ENCODE measurements around the gene NPR1. TPM values are rescaled to one million over a fixed set of nuclear protein-coding genes. Genes with fewer than 3 reads are reported as not detected.
A peak's percentile ranks its signal among the peaks of the same experiment; 100 is the strongest.
"Not testable (repeated sequence)": the region's sequence is repeated elsewhere in the genome, so short reads cannot be mapped to it uniquely, and the experiment has no call there.

The NPR1 gene
- total RNA-seq, 1 donor from 2014 or later: 45.9 TPM

DNA sequence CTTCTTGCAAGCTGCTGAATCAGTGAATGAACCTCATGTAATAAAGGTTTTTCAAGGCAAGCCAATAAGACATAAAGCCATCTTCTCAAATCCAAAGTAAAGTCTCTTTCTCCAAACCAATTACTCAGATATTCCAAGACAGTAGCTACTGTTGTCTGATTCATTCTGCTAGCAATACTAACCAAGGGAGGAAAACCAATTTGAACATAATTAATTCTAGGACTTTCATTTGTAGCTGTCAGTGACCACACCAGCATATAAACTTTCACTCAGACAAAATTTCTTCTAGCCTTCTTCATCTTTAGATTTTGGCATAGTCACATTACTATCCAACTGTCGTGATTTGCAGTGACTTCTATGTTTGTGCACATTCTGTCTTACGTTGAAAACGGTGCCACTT lies 38.8 kb downstream of the NPR1 start:
- Histone ChIP-seq H3K36me3 (no peaks in the 10 kb centered on the region), H3K4me3 (no peak overlapping the region), H3K4me1 (no peaks in the 10 kb centered on the region), H3K27ac (no peak overlapping the region), H3K27me3 (no peaks in the 10 kb centered on the region), H3K9me3 (no peaks in the 10 kb centered on the region)
- TF ChIP-seq POLR2AphosphoS5 (IDR thresholded peaks at IDR 0.05; ENCODE audit: insufficient read depth in 1 of 2, low read depth in 1 of 2): no peak
- TF ChIP-seq, protein P1, sequence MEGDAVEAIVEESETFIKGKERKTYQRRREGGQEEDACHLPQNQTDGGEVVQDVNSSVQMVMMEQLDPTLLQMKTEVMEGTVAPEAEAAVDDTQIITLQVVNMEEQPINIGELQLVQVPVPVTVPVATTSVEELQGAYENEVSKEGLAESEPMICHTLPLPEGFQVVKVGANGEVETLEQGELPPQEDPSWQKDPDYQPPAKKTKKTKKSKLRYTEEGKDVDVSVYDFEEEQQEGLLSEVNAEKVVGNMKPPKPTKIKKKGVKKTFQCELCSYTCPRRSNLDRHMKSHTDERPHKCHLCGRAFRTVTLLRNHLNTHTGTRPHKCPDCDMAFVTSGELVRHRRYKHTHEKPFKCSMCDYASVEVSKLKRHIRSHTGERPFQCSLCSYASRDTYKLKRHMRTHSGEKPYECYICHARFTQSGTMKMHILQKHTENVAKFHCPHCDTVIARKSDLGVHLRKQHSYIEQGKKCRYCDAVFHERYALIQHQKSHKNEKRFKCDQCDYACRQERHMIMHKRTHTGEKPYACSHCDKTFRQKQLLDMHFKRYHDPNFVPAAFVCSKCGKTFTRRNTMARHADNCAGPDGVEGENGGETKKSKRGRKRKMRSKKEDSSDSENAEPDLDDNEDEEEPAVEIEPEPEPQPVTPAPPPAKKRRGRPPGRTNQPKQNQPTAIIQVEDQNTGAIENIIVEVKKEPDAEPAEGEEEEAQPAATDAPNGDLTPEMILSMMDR (IDR thresholded peaks at IDR 0.05): no peak
- TF ChIP-seq POLR2A (IDR thresholded peaks at IDR 0.05): no peak
- no peak for DNase-seq (ENCODE audit: extremely low spot score in 2 of 2)
- intact Hi-C loops (cut with DNase I): no loop called here

DNA sequence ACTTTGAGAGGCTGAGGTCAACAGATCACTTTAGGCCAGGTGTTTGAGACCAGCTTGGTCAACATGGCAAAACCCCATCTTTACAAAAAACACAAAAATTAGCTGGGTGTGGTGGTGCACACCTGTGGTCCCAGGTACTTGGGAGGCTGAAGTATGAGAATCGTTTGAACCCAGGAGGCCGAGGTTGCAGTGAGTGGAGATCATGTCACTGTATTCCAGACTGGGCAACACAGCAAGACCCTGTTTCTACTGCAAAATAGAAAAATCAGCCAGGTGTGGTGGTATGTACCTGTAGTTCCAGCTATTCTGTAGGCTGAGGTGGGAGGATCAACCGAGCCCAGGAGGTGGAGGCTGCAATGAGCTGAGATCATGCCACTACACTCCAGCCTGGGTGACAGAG lies 45.2 kb downstream of the NPR1 start:
- H3K4me1 ChIP-seq: peaks cover 6% of the 10 kb centered on the region
- no peak for TF ChIP-seq POLR2A (IDR thresholded peaks at IDR 0.05)
- no peak for TF ChIP-seq POLR2AphosphoS5 (IDR thresholded peaks at IDR 0.05; ENCODE audit: insufficient read depth in 1 of 2, low read depth in 1 of 2)
- TF ChIP-seq, protein P1 (IDR thresholded peaks at IDR 0.05): no peak
- H3K9me3 ChIP-seq: no peaks in the 10 kb centered on the region
- no peak for DNase-seq (ENCODE audit: extremely low spot score in 2 of 2)
- no peaks in the 10 kb centered on the region for H3K27me3 ChIP-seq
- H3K27ac ChIP-seq: no peak overlapping the region
- intact Hi-C loops (cut with DNase I): no loop called here
- H3K36me3 ChIP-seq: no peaks in the 10 kb centered on the region
- no peak overlapping the region for H3K4me3 ChIP-seq

DNA sequence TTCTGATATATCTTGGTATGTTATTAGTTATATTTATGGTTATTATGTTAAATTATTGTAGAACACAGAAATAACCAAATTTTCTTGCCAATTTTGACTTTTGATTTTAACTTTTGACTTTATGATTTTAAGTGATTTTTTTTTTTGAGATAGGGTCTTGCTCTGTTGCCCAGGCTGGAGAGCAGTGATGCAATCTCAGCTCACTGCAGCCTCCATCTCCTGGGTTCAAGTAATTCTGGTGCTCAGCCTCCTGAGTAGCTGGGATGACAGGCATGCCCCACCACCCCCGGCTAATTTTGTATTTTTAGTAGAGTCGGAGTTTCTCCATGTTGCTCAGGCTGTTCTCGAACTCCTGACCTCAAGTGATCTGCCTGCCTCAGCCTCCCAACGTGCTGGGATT lies 46.1 kb downstream of the NPR1 start:
- H3K27ac ChIP-seq; H3K9me3 ChIP-seq; H3K27me3 ChIP-seq; H3K4me3 ChIP-seq; intact Hi-C loops (cut with DNase I); H3K36me3 ChIP-seq; DNase-seq (ENCODE audit: extremely low spot score in 2 of 2): not testable (repeated sequence)
- H3K4me1 ChIP-seq: peaks cover 15% of the 10 kb centered on the region

DNA sequence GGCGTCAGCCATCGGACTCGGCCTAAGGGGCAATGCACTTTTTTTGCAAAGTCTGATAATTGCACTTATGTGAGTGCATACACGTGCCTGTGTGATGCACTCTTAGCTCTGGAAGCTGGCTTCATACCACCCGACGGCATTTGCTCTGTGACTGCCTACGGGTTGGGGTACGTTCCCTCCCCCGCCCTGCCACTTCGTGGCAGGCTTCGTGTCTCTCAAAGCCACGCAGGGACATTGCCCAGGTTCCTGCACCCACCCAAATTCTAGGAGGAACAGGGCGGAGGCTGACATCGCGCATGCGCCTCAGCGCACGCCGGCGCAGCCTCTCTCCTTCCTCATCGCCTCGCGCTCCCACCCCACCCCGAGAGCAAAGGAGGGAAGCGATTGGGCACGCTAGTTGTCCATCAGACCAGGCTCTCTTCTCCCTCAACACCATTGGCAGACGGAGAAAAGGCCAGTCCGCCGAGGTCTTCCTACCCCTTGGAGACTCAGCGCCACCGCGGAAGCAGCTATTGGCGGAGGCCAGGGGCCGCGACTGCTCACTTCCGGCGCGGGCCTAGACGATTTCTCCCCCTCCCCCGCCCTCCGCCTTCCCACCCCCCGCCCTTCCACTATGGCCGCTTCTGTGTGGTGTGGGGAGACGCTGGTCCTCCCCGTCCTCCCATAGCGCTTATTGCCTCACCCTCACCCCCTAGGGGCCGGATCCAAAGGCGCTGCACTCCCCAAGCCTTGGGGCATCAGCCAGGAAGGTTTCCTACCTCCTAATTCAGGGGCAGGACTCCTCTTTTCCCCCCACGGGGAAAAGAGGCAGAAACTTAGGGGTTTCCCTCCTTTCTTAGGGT lies 49.2 kb downstream of the NPR1 start, which contains the start of gene INTS3:
Gene INTS3 (plus strand): TSS at position 588 of the 842 bp plus-strand sequence. CDS start 585 bp downstream, outside the sequence.
- peak; percentile 99 to 100 for DNase-seq (ENCODE audit: extremely low spot score in 2 of 2)
- peaks cover 31% of the 10 kb centered on the region for H3K4me1 ChIP-seq
- intact Hi-C loops (cut with DNase I): no loop called here
- no peaks in the 10 kb centered on the region for H3K9me3 ChIP-seq
- H3K27me3 ChIP-seq: no peaks in the 10 kb centered on the region
- peak within 1 kb of the TSS; percentile 98 for H3K27ac ChIP-seq
- H3K4me3 ChIP-seq: peak within 1 kb of the TSS; percentile 78 to 85
- TF ChIP-seq, protein P1 (IDR thresholded peaks at IDR 0.05): peak in 2 of 3 experiments; percentile 1 to 10
- TF ChIP-seq POLR2AphosphoS5 (IDR thresholded peaks at IDR 0.05; ENCODE audit: insufficient read depth in 1 of 2, low read depth in 1 of 2) (peak; percentile 78 to 91), POLR2A (IDR thresholded peaks at IDR 0.05) (peak in 1 of 2 donors; percentile 26)
- no peaks in the 10 kb centered on the region for H3K36me3 ChIP-seq

DNA sequence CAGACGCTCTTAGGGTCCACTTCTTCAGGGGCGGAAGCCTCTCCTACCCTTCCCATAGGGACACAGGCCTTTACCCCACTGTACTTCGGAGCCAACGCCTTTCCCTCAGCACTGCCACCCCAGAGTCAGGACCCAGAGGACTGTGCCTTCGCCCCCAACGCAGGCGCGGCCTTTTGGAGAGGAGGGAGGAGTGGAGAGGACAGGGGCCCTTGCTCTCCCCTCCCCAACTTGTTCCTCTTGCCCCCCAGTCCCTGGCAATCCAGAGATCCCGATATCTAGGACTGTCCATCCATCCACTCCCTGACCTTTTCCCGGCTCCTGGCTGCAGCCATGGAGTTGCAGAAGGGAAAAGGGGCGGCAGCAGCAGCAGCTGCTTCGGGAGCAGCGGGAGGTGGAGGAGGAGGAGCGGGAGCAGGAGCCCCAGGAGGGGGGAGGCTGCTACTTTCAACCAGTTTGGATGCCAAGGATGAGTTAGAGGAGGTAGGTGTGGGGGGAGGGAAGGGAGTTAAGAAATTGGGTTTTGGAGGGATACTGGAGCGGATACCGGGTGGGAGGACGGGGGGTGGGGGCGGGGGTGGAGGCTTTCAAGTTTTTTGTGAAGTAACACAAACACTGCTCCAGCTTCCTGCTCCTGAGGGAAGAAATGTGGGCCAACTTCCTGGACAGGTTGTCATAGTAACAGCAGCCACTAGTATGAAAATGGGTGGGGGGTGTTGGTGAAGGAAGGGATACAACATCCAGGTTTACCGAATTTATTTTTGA lies 50.0 kb downstream of the NPR1 start:
- peak in 1 of 2 donors; percentile 91 for DNase-seq (ENCODE audit: extremely low spot score in 2 of 2)
- peak in 1 of 2 donors; percentile 11 for TF ChIP-seq POLR2AphosphoS5 (IDR thresholded peaks at IDR 0.05; ENCODE audit: insufficient read depth in 1 of 2, low read depth in 1 of 2)
- TF ChIP-seq, protein P1 (IDR thresholded peaks at IDR 0.05): no peak

More for the DNA sequence above, 50.0 kb downstream of the NPR1 start:
- intact Hi-C loops (cut with DNase I): no loop called here
- peak overlapping the region; percentile 98 for H3K27ac ChIP-seq
- peak overlapping the region; percentile 78 to 85 for H3K4me3 ChIP-seq
- no peaks in the 10 kb centered on the region for H3K9me3 ChIP-seq
- H3K27me3 ChIP-seq: no peaks in the 10 kb centered on the region
- peaks cover 31% of the 10 kb centered on the region for H3K4me1 ChIP-seq
- no peaks in the 10 kb centered on the region for H3K36me3 ChIP-seq
